ENCODE results near the gene TP53INP2. TPM values are rescaled to one million over a fixed set of nuclear protein-coding genes. Genes with fewer than 3 reads are reported as not detected.
"Not testable (repeated sequence)": the region's sequence is repeated elsewhere in the genome, so short reads cannot be mapped to it uniquely, and the experiment has no call there.

The TP53INP2 gene, protein sequence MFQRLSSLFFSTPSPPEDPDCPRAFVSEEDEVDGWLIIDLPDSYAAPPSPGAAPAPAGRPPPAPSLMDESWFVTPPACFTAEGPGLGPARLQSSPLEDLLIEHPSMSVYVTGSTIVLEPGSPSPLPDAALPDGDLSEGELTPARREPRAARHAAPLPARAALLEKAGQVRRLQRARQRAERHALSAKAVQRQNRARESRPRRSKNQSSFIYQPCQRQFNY
- total RNA-seq: 3.7 TPM

GRCh38 chr20:34704177-34705007 lies at the start of gene TP53INP2:
Gene TP53INP2 (plus strand): TSS chr20:34704344. CDS start chr20:34708740, 4,396 bp downstream.
- DNase-seq (ENCODE audit: low spot score in 2 of 2) (peak; percentile 92 to 93), FAIRE-seq (no peak)

- FAIRE-seq; DNase-seq (ENCODE audit: low spot score in 2 of 2): not testable (repeated sequence)
Measured at GRCh38 chr20:34658654-34659053, 45.5 kb upstream of the TP53INP2 start.

- DNase-seq (ENCODE audit: low spot score in 2 of 2); FAIRE-seq: not testable (repeated sequence)
Measured at GRCh38 chr20:34661811-34662210, 42.3 kb upstream of the TP53INP2 start.

- DNase-seq (ENCODE audit: low spot score in 2 of 2) (no peak), FAIRE-seq (no peak)
Measured at GRCh38 chr20:34663213-34663943, 40.8 kb upstream of the TP53INP2 start.

DNA sequence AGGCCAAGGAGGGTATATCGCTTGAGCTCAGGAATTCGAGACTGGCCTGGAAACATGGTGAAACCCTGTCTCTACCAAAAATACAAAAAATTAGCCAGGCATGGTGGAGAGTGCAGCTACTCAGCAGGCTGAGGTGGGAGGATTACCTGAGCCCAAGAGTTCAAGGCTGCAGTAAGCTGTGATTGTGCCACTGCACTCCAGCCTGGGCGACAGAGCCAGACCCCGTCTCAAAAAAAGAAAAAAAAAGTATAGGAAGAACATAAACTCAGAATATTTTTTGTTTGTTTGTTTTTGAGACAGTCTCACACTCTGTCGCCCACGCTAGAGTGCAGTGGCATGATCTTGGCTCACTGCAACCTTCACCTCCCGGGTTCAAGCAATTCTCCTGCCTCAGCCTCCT lies 39.4 kb upstream of the TP53INP2 start:
- FAIRE-seq; DNase-seq (ENCODE audit: low spot score in 2 of 2): not testable (repeated sequence)

DNA sequence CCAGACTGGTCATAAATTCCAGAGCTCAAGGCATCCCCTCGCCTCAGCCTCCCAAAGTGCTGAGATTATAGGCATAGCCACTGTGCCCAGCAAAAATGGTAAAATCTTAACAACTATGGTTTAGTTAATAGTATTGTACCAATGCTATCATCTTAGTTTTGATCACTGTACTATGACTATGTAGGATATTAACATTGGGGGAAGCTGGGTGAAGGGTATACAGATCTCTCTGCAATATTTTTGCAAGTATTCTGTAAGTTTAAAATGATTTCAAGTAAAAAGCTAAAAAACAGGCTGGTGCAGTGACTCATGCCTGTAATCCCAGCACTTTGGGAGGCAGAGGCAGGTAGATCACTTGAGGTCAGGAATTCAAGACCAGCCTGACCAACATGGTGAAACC lies 35.0 kb upstream of the TP53INP2 start:
- DNase-seq (ENCODE audit: low spot score in 2 of 2): no peak
- no peak for FAIRE-seq

DNA sequence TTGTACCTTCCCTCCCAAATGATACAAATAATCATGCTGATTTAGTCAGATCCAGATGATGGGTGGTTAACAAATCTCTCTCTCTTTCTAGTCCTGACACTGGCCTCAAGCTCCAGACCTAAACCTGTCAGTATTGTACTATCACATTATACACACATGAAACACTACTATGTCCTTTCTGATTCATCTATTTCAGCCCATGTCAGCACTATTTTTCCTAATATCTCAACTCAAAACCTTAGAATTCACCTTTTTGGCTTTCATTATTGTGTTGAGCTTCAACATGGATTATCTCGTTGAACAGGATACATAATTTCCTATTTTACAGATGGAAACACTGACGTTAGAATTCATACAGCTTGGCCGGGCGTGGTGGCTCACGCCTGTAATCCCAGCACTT lies 30.7 kb upstream of the TP53INP2 start:
- FAIRE-seq: no peak
- no peak for DNase-seq (ENCODE audit: low spot score in 2 of 2)

- FAIRE-seq (no peak), DNase-seq (ENCODE audit: low spot score in 2 of 2) (no peak)
Measured at GRCh38 chr20:34675561-34675960, 28.6 kb upstream of the TP53INP2 start.

- no peak for DNase-seq (ENCODE audit: low spot score in 2 of 2)
Measured at GRCh38 chr20:34675993-34676641, 28.0 kb upstream of the TP53INP2 start.

GRCh38 chr20:34676642-34677373 lies 27.3 kb upstream of the TP53INP2 start, which contains the start of gene PIGU:
Gene PIGU (minus strand): TSS chr20:34677092. CDS start chr20:34677085, 7 bp downstream.
- no peak for FAIRE-seq
- DNase-seq (ENCODE audit: low spot score in 2 of 2): peak; percentile 90 to 92

More at GRCh38 chr20:34675993-34676641, 28.0 kb upstream of the TP53INP2 start:
- no peak for FAIRE-seq

GRCh38 chr20:34680586-34681175 lies 23.5 kb upstream of the TP53INP2 start:
- no peak for FAIRE-seq
- no peak for DNase-seq (ENCODE audit: low spot score in 2 of 2)

- FAIRE-seq (no peak), DNase-seq (ENCODE audit: low spot score in 2 of 2) (no peak)
Measured at GRCh38 chr20:34683667-34684066, 20.5 kb upstream of the TP53INP2 start.

GRCh38 chr20:34689486-34689885 lies 14.7 kb upstream of the TP53INP2 start:
- no peak for DNase-seq (ENCODE audit: low spot score in 2 of 2)
- FAIRE-seq: no peak

DNA sequence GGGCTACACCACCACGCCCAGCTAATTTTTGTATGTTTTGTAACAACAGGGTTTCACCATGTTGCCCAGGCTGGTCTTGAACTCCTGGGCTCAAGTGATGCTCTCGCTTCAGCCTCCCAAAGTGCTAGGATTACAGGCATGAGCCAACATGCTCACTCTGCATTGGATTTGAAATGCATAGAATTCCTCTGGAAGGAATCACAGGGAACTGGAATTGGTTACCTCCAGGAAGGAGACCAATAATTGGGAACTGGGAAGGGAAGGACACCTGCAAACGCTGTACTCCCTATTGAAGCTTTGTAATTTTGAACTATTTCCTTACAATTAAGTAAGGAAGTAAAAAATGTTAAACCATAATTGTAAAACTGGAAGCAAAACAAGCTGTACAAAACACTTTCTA lies 12.3 kb upstream of the TP53INP2 start:
- FAIRE-seq: no peak
- DNase-seq (ENCODE audit: low spot score in 2 of 2): no peak

- FAIRE-seq: no peak
- no peak for DNase-seq (ENCODE audit: low spot score in 2 of 2)
Measured at GRCh38 chr20:34693414-34693813, 10.7 kb upstream of the TP53INP2 start.

DNA sequence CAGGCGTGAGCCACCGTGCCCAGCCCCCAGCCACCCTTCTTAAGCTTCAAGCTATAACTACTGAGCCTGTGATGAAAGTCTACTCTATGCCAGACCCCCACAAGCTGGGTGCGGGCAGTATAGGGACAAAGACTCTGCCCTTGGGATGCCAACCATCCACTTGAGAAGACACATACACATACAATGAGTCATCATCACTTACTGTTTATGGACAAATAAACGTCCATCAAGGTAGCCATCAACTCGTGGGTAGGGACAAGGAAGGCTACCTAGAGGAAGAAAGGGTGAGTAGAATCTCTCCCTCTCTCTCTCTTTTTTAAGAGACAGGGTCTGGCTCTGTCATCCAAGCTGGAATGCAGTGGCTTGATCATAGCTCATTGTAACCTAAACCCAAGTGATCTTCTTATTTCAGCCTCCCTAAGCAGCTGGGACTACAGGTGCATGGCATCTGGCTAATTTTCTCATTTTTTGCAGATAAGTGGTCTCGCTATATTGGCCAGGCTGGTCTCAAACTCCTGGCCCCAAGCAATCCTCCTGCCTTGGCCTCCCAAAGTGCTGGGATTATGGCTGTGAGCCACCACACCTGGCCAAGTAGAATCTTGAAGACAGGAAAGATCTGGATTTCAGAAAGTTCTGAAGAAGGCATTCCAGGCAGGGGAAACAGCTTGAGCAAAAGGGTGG lies 2.6 kb upstream of the TP53INP2 start:
- no peak for FAIRE-seq
- DNase-seq (ENCODE audit: low spot score in 2 of 2): no peak

GRCh38 chr20:34703061-34703423 lies 1.1 kb upstream of the TP53INP2 start:
- DNase-seq (ENCODE audit: low spot score in 2 of 2) (no peak), FAIRE-seq (no peak)

- DNase-seq (ENCODE audit: low spot score in 2 of 2): no peak
- no peak for FAIRE-seq
Measured at GRCh38 chr20:34703424-34704176, 544 bp upstream of the TP53INP2 start.
